NB4 (cell line): Measurements from ENCODE around the gene SLCO1B1.

ENCODE experiments used
- DNase-seq: peaks from one replicate; pipeline ENCODE4 v3.0.0; 2010; ENCODE audit warnings: low read depth
- H3K4me3 ChIP-seq: one replicate; pipeline ENCODE4 v1.5.1; 2011; ENCODE audit warnings: mild to moderate bottlenecking, low read depth, low read length, moderate library complexity
- CTCF ChIP-seq: IDR thresholded peaks from one replicate; pipeline ENCODE4 v1.5.1; 2012; ENCODE audit warnings: low read depth, low read length
- MAX ChIP-seq: IDR thresholded peaks from 2 replicates; pipeline ENCODE4 v1.6.1; 2011; ENCODE audit warnings: low read depth, low read length
- MYC ChIP-seq: IDR thresholded peaks from 2 replicates; pipeline ENCODE4 v1.6.1; 2011; ENCODE audit warnings: low read depth, low read length
- POLR2A ChIP-seq: IDR thresholded peaks from 2 replicates; pipeline ENCODE4 v1.6.1; 2011; ENCODE audit warnings: mild to moderate bottlenecking; ENCODE audit not compliant: insufficient read length; ENCODE audit errors: extremely low read depth

Gene SLCO1B1

GRCh38 chr12:21223930-21224329 lies 92.9 kb downstream of the SLCO1B1 start:
- no peak for DNase-seq
- no peak for TF ChIP-seq MAX
- TF ChIP-seq CTCF: no peak
- TF ChIP-seq MYC: no peak
- no peak for TF ChIP-seq POLR2A

GRCh38 chr12:21234395-21234794 lies 103.4 kb downstream of the SLCO1B1 start:
- no peak for DNase-seq
- H3K4me3 ChIP-seq: no peak overlapping the region
- TF ChIP-seq MYC (no peak), POLR2A (no peak), MAX (no peak), CTCF (no peak)

More at GRCh38 chr12:21223930-21224329, 92.9 kb downstream of the SLCO1B1 start:
- H3K4me3 ChIP-seq: no peak overlapping the region

GRCh38 chr12:21239866-21240265 lies 108.9 kb downstream of the SLCO1B1 start:
- no peak overlapping the region for H3K4me3 ChIP-seq
- TF ChIP-seq CTCF: no peak
- no peak for TF ChIP-seq MAX
- TF ChIP-seq MYC: no peak
- TF ChIP-seq POLR2A: no peak
- no peak for DNase-seq

GRCh38 chr12:21248679-21249078 lies 117.7 kb downstream of the SLCO1B1 start:
- no peak overlapping the region for H3K4me3 ChIP-seq
- TF ChIP-seq MYC (no peak), MAX (no peak), POLR2A (no peak), CTCF (peak; percentile 10)
- peak; percentile 44 for DNase-seq

- DNase-seq: no peak
- no peak overlapping the region for H3K4me3 ChIP-seq
Measured at GRCh38 chr12:21252070-21252469, 121.1 kb downstream of the SLCO1B1 start.

More at GRCh38 chr12:21252070-21252469, 121.1 kb downstream of the SLCO1B1 start:
- TF ChIP-seq MAX: no peak
- no peak for TF ChIP-seq CTCF
- TF ChIP-seq POLR2A: no peak
- no peak for TF ChIP-seq MYC
